ENCODE results near the gene CITED2.

Gene CITED2

DNA sequence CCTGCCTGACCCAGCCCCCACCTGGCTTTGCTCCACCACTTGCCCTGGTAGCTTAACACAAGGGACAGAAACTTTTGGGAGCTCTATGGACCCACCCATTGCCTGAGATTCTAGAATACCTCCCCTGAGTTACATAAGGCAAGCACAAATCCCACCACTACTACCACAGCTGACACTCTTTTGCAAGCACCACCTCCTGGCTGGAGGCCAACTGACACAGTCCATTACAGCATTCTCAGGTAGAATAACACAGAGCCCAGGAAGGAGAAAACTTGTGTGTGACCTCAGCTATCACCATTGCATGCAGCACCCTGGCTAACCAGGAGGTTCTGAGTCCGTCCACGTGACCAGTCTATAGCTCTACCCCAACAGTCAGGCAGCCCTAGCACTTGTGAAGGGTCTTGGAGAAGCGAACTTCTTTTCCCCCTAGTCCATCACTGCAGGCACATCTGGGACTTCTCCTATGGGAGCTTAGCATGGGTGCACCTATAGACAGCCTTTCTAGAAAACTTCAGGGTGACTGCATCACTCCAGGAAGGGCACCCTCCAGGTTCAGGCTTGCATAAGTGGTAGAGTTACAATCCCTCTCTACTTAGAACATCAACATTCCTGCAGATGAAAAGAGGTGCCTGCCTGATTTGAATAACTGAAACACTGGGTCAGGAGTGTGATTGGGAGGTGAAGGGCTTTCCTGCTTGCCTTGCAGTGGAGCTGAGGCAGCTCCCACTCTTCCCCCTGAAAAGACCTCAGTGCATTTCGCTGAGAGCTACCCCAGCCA lies 30.1 kb downstream of the CITED2 start:
- TF ChIP-seq ZNF16 (tag by site-specific recombination; IDR thresholded peaks at IDR 0.05; ENCODE audit: low read depth) (no peak), ZNF324 (tag by site-specific recombination; IDR thresholded peaks at IDR 0.05) (no peak), ZNF341 (tag by site-specific recombination; IDR thresholded peaks at IDR 0.05; ENCODE audit: low read depth) (no peak), SP7 (tag by site-specific recombination; IDR thresholded peaks at IDR 0.05) (no peak), ZBTB20 (tag by site-specific recombination; IDR thresholded peaks at IDR 0.05) (0 out of 2 replicates have a peak, but pooled peaks have one; percentile 19)
- TF ChIP-seq, protein P1, sequence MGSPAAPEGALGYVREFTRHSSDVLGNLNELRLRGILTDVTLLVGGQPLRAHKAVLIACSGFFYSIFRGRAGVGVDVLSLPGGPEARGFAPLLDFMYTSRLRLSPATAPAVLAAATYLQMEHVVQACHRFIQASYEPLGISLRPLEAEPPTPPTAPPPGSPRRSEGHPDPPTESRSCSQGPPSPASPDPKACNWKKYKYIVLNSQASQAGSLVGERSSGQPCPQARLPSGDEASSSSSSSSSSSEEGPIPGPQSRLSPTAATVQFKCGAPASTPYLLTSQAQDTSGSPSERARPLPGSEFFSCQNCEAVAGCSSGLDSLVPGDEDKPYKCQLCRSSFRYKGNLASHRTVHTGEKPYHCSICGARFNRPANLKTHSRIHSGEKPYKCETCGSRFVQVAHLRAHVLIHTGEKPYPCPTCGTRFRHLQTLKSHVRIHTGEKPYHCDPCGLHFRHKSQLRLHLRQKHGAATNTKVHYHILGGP (tag by site-specific recombination; IDR thresholded peaks at IDR 0.05): no peak
- TF ChIP-seq, protein P2, sequence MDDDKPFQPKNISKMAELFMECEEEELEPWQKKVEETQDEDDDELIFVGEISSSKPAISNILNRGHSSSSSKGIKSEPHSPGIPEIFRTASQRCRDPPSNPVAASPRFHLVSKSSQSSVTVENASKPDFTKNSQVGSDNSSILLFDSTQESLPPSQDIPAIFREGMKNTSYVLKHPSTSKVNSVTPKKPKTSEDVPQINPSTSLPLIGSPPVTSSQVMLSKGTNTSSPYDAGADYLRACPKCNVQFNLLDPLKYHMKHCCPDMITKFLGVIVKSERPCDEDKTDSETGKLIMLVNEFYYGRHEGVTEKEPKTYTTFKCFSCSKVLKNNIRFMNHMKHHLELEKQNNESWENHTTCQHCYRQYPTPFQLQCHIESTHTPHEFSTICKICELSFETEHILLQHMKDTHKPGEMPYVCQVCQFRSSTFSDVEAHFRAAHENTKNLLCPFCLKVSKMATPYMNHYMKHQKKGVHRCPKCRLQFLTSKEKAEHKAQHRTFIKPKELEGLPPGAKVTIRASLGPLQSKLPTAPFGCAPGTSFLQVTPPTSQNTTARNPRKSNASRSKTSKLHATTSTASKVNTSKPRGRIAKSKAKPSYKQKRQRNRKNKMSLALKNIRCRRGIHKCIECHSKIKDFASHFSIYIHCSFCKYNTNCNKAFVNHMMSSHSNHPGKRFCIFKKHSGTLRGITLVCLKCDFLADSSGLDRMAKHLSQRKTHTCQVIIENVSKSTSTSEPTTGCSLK (tag by site-specific recombination; IDR thresholded peaks at IDR 0.05): no peak
- TF ChIP-seq, protein P3, sequence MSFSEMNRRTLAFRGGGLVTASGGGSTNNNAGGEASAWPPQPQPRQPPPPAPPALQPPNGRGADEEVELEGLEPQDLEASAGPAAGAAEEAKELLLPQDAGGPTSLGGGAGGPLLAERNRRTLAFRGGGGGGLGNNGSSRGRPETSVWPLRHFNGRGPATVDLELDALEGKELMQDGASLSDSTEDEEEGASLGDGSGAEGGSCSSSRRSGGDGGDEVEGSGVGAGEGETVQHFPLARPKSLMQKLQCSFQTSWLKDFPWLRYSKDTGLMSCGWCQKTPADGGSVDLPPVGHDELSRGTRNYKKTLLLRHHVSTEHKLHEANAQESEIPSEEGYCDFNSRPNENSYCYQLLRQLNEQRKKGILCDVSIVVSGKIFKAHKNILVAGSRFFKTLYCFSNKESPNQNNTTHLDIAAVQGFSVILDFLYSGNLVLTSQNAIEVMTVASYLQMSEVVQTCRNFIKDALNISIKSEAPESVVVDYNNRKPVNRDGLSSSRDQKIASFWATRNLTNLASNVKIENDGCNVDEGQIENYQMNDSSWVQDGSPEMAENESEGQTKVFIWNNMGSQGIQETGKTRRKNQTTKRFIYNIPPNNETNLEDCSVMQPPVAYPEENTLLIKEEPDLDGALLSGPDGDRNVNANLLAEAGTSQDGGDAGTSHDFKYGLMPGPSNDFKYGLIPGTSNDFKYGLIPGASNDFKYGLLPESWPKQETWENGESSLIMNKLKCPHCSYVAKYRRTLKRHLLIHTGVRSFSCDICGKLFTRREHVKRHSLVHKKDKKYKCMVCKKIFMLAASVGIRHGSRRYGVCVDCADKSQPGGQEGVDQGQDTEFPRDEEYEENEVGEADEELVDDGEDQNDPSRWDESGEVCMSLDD (tag by site-specific recombination; IDR thresholded peaks at IDR 0.05): no peak
- ChIA-PET POLR2A (interaction anchor here (0.6 kb wide), 1 partner anchor 16 kb away, joined by 3 read pairs; no protein-coding TSS in a partner anchor), CTCF (interaction anchor here (0.6 to 1.6 kb wide), 3 partner anchors 19 to 128 kb away, joined by 3 to 4 read pairs (median 3); no protein-coding TSS in a partner anchor)
- Histone ChIP-seq H3K36me3 (ENCODE audit: control insufficient read depth in 2 of 2, insufficient read depth in 1 of 2, low read length in 2 of 2) (no peaks in the 10 kb centered on the region), H3K4me3 (ENCODE audit: low read depth, low read length) (no peak overlapping the region), H3K4me1 (ENCODE audit: control insufficient read depth, insufficient read depth, low read length) (no peaks in the 10 kb centered on the region), H3K27ac (ENCODE audit: extremely low read depth, low read depth, low read length) (no peak overlapping the region), H3K9me3 (ENCODE audit: control insufficient read depth, insufficient read depth, low read depth, low read length) (no peaks in the 10 kb centered on the region)

DNA sequence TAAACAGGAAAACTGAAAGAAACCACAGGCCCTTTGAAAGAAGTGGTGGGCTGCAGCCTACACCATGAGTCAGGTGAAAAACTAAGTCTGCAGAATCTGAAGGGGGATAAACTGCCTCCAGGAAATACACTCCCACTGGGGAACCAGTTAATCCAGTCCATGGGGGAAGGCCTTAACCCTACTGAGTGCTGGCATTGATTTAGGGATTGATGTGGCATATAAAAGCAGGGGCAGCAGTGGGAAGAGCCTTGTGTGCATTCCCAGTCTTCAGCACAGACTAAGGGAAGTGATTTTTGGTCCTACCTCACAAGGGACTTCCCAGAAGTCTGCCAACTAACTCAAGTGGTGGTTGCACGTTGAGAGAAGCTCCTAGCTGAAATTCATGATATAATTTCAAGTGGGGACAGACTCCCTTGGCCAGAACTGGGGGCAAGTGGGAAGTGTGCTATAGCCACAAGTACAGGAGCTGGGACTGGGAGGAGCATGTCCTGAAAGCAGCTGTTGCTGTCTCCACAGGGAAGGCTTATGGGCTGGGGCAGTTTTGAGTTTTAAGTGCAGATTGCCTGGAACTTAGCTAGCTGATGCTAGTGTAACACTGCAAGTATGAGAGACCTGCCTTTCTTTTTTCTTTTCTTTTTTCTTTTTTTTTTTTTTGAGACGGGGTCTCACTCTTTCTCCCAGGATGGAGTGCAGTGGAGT lies 31.2 kb downstream of the CITED2 start:
- no peaks in the 10 kb centered on the region for H3K9me3 ChIP-seq (ENCODE audit: control insufficient read depth, insufficient read depth, low read depth, low read length)
- no peaks in the 10 kb centered on the region for H3K36me3 ChIP-seq (ENCODE audit: control insufficient read depth in 2 of 2, insufficient read depth in 1 of 2, low read length in 2 of 2)
- TF ChIP-seq ZNF555 (tag by site-specific recombination; conservative IDR thresholded peaks at IDR 0.05) (no peak), ZNF610 (tag by site-specific recombination; IDR thresholded peaks at IDR 0.05; ENCODE audit: borderline replicate concordance) (no peak), EGR2 (tag by site-specific recombination; IDR thresholded peaks at IDR 0.05; ENCODE audit: low read depth) (peak; percentile 52)
- no peaks in the 10 kb centered on the region for H3K4me1 ChIP-seq (ENCODE audit: control insufficient read depth, insufficient read depth, low read length)
- ChIA-PET POLR2A (interaction anchor here (0.6 kb wide), 1 partner anchor 17 kb away, joined by 3 read pairs; no protein-coding TSS in a partner anchor), CTCF (no interaction called here)
- H3K4me3 ChIP-seq (ENCODE audit: low read depth, low read length): no peak overlapping the region
- H3K27ac ChIP-seq (ENCODE audit: extremely low read depth, low read depth, low read length): no peak overlapping the region

DNA sequence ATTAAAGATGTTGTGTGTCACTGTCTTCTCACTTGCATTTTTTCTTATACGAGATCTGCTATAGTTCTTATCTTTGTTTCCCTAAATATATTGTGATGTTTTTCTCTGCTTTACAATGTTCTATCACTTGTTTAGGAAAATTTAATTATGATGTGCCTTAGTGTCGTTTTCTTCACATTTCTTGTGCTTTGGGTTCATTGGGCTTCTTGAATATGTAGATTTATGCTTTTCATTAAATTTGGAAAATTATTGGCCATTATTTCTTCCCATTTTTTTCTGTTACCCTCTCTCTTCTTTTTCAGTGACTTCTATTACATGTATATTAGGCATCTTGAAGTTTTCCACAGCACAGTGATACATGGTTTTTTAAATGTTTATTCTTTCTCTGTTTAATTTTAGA lies 33.4 kb downstream of the CITED2 start:
- CTCF ChIA-PET: interaction anchor here (1.0 kb wide), 1 partner anchor 28 kb away, joined by 3 read pairs; no protein-coding TSS in a partner anchor
- Histone ChIP-seq H3K9me3 (ENCODE audit: control insufficient read depth, insufficient read depth, low read depth, low read length) (no peaks in the 10 kb centered on the region), H3K4me3 (ENCODE audit: low read depth, low read length) (no peak overlapping the region), H3K27ac (ENCODE audit: extremely low read depth, low read depth, low read length) (no peak overlapping the region), H3K36me3 (ENCODE audit: control insufficient read depth in 2 of 2, insufficient read depth in 1 of 2, low read length in 2 of 2) (no peaks in the 10 kb centered on the region), H3K4me1 (ENCODE audit: control insufficient read depth, insufficient read depth, low read length) (no peaks in the 10 kb centered on the region)
- POLR2A ChIA-PET: no interaction called here
- no peak for TF ChIP-seq ZBTB7A (tag by site-specific recombination; IDR thresholded peaks at IDR 0.05; ENCODE audit: low read depth)
- TF ChIP-seq ZNF654 (tag by site-specific recombination; IDR thresholded peaks at IDR 0.05; ENCODE audit: low read depth): no peak
- TF ChIP-seq, protein P4, sequence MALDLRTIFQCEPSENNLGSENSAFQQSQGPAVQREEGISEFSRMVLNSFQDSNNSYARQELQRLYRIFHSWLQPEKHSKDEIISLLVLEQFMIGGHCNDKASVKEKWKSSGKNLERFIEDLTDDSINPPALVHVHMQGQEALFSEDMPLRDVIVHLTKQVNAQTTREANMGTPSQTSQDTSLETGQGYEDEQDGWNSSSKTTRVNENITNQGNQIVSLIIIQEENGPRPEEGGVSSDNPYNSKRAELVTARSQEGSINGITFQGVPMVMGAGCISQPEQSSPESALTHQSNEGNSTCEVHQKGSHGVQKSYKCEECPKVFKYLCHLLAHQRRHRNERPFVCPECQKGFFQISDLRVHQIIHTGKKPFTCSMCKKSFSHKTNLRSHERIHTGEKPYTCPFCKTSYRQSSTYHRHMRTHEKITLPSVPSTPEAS (tag by site-specific recombination; IDR thresholded peaks at IDR 0.05): no peak
- TF ChIP-seq ZNF132 (tag by site-specific recombination; IDR thresholded peaks at IDR 0.05; ENCODE audit: borderline replicate concordance): no peak
- TF ChIP-seq ZNF133 (tag by site-specific recombination; IDR thresholded peaks at IDR 0.05): no peak
- peak; percentile 95 for TF ChIP-seq ZNF558 (tag by site-specific recombination; IDR thresholded peaks at IDR 0.05)
- peak; percentile 19 for TF ChIP-seq SETDB1 (IDR thresholded peaks at IDR 0.05; ENCODE audit: insufficient read length, low read length)
- TF ChIP-seq, protein P5, sequence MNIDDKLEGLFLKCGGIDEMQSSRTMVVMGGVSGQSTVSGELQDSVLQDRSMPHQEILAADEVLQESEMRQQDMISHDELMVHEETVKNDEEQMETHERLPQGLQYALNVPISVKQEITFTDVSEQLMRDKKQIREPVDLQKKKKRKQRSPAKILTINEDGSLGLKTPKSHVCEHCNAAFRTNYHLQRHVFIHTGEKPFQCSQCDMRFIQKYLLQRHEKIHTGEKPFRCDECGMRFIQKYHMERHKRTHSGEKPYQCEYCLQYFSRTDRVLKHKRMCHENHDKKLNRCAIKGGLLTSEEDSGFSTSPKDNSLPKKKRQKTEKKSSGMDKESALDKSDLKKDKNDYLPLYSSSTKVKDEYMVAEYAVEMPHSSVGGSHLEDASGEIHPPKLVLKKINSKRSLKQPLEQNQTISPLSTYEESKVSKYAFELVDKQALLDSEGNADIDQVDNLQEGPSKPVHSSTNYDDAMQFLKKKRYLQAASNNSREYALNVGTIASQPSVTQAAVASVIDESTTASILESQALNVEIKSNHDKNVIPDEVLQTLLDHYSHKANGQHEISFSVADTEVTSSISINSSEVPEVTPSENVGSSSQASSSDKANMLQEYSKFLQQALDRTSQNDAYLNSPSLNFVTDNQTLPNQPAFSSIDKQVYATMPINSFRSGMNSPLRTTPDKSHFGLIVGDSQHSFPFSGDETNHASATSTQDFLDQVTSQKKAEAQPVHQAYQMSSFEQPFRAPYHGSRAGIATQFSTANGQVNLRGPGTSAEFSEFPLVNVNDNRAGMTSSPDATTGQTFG (tag by site-specific recombination; IDR thresholded peaks at IDR 0.05; ENCODE audit: borderline replicate concordance): no peak
